Central memory CD4-positive, alpha-beta T cell (primary cell): ENCODE results near the gene ZFAND5.

Source experiments
- DNase-seq: peaks from one replicate; pipeline ENCODE4 v3.0.0; 2022

The ZFAND5 gene

GRCh38 chr9:72322259-72322658, 42.7 kb downstream of the ZFAND5 start:
- no peak for DNase-seq

GRCh38 chr9:72315510-72316311, 49.3 kb downstream of the ZFAND5 start:
- no peak for DNase-seq

GRCh38 chr9:72315089-72315509, 49.9 kb downstream of the ZFAND5 start:
- no peak for DNase-seq

- DNase-seq, result no peak
Observed at GRCh38 chr9:72313507-72313906, 51.5 kb downstream of the ZFAND5 start.

- DNase-seq, result no peak
Observed at GRCh38 chr9:72312386-72312987, 52.5 kb downstream of the ZFAND5 start.

GRCh38 chr9:72309364-72310133, 55.5 kb downstream of the ZFAND5 start:
- DNase-seq, result no peak

- DNase-seq, result no peak
Observed at GRCh38 chr9:72306761-72307160, 58.2 kb downstream of the ZFAND5 start.

GRCh38 chr9:72305707-72306106, 59.3 kb downstream of the ZFAND5 start:
- DNase-seq, result no peak

GRCh38 chr9:72305102-72305546, 59.9 kb downstream of the ZFAND5 start:
- peak; percentile 14 for DNase-seq

GRCh38 chr9:72304538-72304937, 60.5 kb downstream of the ZFAND5 start:
- no peak for DNase-seq
